Heart left ventricle (tissue), 13 donors: ENCODE data around the gene BAIAP2.

Source experiments
- CTCF ChIP-seq, 12 donors: fragments of 200-600 bp; sonication (generic) in 4 of 12; IDR thresholded peaks; one replicate each; pipeline versions ENCODE4 v1.5.0 to v1.8.0; 2018 to 2022; ENCODE audit warnings: antibody characterized with exemption in 12 of 12, mild to moderate bottlenecking in 5 of 12
- POLR2A ChIP-seq, 2 donors: fragments of 450-650 bp; IDR thresholded peaks; one replicate each; pipeline ENCODE4 v1.6.1; 2017; ENCODE audit warnings: antibody characterized with exemption in 2 of 2, mild to moderate bottlenecking in 2 of 2, moderate library complexity in 2 of 2
- donor health status: ischemic (EF 13 %, LVEDD 7.1; RV severe dilation, severe dysfunction).
- donor health status: DM: no; HTN: yes; CAD: no.
- donor health status: DM: no; HTN: no; CAD: no.
- donor health status: ischemic (EF 25% LVEDD 6.9; RV normal size, moderate dysfunction).
- donor health status: ischemic (EF 25% LVEDD 5.7; RV mildly dilated, moderate dysfunction).
- donor health status: ischemic (EF 35%, LVEDD 5.7; RV mildly dilated, moderate dysfunction).
- donor health status: nonischemic (EF 11% LVEDD 7.7; RV severe dilation, severe dysfunction).
- donor health status: DM: yes; HTN: yes; CAD: no.
- donor health status: PGD.
- donor health status: ischemic (EF 29% LVEDD 5.4; RV normal size, mild dysfunction).
- donor health status: nonischemic (EF 23%, LVEDD 6.1; RV moderate dilation, normal function).

GRCh38 chr17:81008140-81008539, 26.8 kb upstream of the BAIAP2 start:
- TF ChIP-seq CTCF (IDR thresholded peaks at IDR 0.05) (no peak), POLR2A (IDR thresholded peaks at IDR 0.05) (no peak)
